Erythroblast (primary cell): ENCODE data around the gene ERC2.

Experiments
- DNase-seq, 2 experiments: peaks; one replicate each; lab custom pipeline; 2025; lab: John Stamatoyannopoulos, UW
- GATA1 ChIP-seq: IDR thresholded peaks from 2 replicates; pipeline ENCODE4 v1.6.1; 2011; ENCODE audit warnings: low read depth, mild to moderate bottlenecking, control low read depth, low read length, moderate library complexity
- POLR2A ChIP-seq: IDR thresholded peaks from 2 replicates; pipeline ENCODE4 v1.6.1; 2011; ENCODE audit warnings: mild to moderate bottlenecking, low read length

ERC2 gene

DNA sequence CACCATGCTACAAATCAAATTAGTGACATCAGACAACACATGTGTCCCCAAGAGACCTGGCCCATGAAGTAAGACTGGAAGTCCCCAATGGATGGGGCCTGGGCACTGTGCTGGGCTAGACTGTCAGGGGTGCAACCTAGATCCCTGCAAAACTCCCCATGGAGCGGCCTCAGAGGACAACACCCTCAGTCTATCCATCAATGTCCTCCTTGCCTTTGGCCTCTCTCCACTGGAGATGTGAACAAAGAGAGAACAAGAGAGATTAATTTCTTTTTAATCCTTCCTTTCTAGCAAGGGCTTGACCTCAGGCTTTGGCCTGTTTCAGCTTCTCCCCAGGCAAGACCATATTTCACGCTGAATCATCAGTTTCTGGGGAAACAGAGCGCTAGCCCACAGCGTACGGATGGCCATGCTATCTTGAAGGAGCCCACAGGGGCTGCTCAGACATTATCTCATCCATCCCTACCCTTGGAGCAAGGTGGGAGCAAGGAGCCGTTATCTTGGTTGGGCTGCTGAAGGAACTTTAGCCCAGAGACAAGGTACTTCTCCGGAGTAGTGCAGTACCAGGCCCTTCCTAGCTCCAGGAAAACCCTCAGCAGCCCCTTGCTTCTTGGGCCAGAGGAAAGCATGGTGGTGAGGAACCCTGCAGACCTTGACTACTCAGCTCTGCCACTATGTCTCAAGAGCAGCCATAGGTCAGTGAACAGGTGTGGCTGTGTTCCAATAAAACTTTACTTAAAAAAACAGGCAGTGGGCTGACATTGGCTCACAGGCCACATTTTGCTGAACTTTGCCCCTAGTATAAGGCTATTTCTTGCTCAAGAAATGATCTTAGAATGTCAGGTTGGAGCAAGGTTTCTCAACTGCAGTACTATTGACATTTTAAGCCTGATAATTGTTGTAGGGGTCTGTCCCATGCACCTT lies 908.5 kb downstream of the ERC2 start:
- TF ChIP-seq POLR2A (no peak), GATA1 (no peak)
- no peak for DNase-seq

DNA sequence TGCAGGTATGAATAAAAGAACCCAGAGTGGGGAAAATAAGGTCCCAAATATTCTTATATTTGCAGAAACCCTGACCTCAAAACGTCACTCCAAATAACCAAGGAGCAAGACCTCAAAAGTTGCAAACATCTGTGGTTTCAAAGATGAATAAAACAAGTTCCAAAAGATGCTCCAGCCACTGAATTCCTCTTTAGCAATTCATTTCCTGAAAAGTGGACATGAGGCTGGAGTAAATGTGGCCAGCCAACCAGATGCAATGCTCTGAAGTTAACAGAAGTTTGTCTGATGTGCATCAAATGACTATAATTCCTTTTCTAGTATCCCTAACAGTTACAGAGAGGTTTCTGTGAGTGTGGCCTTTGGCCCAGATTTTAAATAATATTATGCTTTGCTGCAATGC lies 910.0 kb downstream of the ERC2 start:
- TF ChIP-seq POLR2A (no peak), GATA1 (no peak)
- DNase-seq = no peak

DNA sequence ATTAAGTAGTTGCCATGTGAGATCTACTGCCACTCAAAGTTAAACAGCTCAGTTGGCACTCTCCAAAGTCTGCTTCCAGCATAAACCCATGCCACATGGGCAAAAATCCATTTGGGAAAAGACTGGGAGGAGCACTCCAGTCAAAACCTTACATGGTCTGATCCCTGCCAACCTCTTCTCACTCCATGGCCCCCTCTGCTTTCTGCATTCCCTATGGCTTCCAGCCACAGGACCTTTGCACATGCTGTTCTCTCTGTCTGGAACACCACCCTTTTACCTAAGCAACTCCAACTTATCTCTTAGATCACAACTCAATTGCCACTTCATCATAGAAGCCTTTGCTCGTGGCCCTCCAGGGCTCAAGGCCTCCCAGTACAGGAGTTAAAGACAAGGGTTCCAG lies 910.7 kb downstream of the ERC2 start:
- DNase-seq = no peak
- TF ChIP-seq GATA1 (no peak), POLR2A (no peak)

DNA sequence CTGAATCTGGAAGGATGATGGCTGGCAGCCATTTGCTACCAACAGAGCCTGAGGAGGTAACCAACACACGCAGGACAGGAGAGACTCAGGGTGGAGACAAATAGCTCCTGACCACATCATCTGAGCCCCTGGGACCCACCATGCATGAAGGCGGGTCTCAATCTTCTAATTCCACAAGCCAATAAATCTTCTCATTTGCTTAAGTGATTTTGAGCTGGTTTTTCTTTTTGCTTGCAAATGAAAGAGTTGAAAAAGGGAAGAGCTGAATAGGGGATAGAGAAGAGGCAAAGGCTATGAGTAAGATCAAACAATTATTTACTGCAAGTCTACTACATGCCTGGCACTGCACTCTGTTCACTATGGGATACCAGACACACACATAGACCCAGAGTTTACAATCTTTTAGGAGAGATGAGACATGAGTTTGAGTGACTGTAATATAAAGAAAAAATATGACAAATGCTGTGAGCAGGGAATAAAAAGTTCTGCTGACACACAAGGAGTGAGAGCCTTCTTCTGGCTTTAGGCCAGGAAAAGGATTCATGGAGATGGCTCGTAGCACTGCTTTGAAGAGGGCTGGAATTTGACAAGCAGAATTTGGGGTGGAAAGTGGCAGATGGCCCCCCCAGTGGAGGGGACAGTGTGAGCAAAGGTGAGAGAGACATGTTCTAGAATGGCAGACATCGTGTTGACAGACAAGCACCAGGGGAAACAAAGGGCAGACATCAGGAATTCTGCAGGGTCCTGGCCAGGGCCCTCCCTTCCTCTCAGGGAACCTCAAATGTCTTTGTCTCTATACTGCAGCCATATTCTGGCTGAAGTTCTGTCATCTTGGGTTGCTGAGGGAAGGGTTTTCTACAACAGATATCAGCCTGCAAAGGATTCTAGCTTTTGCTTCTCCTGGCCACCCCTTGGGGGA lies 911.4 kb downstream of the ERC2 start:
- DNase-seq = no peak
- TF ChIP-seq POLR2A = no peak
- no peak for TF ChIP-seq GATA1

DNA sequence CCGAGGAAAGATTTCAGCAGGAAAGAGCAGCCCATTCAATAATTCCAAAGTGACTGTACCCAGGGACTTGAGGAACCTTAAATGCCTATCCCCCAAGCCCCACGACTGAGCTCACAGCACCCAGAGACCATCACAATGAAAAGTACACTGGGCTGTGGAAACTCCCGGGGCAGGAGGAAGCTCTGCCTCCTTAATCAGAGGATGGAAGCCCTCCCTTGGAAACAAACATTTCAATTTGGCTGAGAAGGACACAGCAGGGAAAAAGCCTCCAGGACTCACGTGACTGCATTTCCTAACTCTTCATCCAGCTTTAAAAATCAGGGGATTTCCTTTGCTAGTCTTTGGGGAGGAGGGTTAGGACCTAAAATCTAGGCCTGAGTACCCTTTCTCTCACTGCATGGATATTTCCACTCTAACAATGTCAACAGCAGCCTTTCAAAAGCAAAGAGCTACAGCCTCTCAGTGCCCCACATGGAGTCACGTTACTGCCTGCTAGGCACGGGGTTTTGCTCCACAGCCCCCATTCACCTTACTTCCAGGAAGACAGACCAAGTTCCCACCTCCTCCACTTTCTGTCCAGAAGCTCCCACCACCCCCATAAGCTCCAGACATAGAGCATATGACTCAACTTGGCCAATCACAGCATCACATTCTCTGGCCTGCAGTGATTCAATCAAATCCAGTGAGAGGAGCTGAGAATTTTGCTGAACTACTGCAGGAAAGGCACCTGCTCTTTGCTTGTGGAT lies 912.2 kb downstream of the ERC2 start:
- TF ChIP-seq GATA1 = no peak
- DNase-seq = no peak

DNA sequence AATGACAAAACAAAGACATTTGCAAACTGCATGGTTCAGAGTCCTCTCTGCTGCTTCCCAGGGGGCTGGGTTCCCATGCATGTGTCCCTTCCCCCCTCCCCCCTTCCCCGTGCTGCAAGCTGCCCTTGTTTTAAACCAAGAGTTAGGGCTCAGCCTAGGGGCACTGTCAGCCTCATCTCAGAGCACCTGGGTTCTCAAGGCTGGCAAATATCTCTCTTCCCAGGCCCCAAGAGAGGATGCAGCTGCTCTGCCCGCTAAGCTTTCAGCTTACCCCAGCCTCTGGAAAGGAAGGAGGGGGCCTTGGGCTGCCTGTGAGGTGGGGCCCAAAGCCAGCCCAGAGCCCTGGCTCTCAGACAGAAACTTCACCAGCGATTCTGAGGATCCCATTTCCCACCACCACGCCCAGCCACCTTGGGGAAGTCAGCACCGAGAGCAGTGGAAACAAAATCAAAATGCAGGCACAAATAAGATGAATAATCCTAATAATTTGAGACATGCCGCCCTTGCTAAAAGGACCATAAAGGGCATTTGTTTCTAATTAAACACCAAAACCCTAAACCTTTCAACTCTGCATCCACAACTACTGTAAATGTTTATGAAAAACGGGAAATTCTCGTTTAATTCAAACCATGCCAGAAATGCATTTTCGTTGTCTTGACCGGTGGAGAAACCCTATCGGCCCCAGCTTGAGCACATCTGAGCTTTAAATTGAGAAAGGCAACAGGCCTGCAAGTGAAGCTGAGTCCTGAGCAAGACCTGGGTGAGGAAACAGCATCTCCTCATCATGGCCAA lies 913.4 kb downstream of the ERC2 start:
- TF ChIP-seq POLR2A = no peak
- no peak for TF ChIP-seq GATA1
- no peak for DNase-seq

DNA sequence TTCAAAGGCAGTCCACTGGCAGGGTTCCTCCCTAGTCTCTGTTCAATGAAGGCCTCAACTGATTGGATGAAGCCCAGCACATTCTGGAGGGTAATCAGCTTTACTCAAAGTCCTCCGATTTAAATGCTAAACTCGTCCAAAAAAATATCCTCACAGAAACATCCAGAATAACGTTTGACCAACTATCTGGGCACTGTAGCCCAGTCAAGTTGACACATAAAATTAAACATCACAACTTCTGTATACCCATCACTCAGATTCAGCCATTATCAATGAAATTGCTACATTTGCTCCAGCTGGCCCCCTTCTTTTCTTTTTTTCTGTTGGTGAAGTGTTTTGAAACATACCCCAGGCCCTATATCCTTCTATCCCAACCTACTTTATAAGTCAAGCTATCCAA lies 916.6 kb downstream of the ERC2 start:
- TF ChIP-seq POLR2A = no peak
- no peak for TF ChIP-seq GATA1
- no peak for DNase-seq

DNA sequence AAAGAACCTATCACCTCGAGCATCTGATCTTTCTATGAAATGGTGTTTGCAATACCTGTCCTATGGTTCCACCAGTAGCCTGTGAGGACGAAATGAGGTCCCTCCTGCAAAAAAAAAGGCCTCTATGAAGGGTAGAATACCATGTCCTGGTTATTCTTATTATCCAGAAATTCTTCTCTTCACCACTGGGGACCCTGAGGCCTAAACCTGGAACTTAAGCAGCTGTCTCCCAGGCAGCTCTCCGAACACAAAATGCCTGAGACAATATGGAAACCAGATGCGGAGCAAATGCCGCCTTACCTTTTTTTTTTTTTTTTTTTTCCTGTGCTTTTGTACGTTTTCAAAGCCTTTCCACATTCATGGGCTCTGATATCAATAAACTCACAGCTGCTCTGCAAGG lies 919.1 kb downstream of the ERC2 start:
- DNase-seq = no peak

DNA sequence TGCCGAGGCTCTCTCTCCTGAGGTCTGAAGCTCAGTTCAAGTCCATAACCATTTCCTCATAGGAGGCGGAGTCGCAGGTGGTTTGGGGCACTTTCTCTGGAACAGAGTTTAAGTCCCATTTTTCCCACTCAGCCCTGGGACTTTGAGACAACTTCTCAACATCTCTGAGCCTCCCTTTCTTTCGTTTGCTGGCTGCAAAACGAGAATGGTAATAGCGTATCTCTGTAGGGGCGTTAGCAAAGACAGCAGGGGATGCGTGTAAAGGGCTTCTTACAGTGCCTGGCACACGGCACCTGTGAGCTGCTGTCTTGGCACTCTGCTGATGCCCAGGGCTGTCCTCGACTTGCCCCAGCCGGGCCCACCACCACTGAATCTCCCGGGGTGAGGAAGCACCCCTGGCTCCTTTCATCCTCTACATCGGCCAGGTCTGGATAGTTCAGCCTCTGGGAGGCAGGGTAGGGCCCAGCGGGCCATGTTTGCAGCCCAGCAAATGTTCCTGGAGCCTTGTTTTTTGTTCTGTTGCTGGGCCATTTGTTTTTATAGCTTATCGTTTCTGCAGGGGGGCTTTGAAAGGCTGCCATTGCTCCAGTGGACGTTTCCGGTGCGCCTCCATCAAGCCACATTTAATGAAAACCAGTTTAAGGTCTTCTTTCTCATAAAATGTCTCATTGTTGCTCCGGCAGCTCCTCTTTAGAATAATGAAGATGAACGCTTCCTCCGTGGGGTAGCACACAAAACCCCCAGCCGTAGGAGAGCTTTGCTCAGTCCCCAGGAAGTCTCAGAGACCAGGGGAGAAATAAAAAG lies 921.2 kb downstream of the ERC2 start:
- TF ChIP-seq POLR2A = no peak
- TF ChIP-seq GATA1 = no peak
- no peak for DNase-seq

More for the DNA sequence above, 919.1 kb downstream of the ERC2 start:
- TF ChIP-seq GATA1 (no peak), POLR2A (no peak)

DNA sequence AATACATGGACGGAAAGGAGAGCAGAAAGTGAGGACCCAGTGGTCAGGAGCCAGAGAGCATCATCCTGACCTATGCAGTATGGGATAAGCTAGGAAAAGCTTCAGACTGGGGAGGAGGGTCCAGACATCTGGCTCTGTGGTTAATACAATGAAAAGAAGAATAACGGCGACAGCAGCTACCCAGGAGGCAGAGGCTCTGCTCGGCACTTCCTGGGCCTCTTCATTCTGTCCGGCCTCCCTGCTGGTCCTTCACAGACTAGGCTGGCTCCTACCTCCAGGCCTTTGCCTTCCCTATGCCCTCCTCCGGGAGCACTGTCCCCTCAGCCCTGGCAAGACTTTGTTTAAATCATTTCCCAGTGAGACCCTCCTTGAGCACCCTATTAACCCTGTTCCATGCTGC lies 922.3 kb downstream of the ERC2 start:
- TF ChIP-seq POLR2A = no peak
- no peak for TF ChIP-seq GATA1
- no peak for DNase-seq

DNA sequence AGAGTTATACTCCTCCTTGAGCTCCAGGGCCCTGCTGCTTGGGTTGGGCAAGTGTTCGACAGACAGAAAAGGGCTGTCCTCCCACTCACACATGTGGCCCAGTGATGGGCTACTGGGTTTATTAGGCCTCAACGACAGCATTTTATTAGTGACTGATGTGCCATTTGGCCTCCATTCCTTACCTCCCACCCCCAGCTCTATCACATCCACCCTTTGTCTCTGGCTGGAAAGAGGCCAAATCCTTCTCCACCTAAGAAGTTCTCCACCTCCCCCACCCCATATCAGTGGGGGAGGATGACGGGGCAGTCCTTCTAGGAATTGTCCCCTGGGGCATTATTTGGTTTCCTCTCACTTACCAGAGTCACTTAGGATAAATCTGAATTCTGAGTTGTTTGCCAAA lies 924.0 kb downstream of the ERC2 start:
- TF ChIP-seq POLR2A (no peak), GATA1 (no peak)
- DNase-seq = no peak

DNA sequence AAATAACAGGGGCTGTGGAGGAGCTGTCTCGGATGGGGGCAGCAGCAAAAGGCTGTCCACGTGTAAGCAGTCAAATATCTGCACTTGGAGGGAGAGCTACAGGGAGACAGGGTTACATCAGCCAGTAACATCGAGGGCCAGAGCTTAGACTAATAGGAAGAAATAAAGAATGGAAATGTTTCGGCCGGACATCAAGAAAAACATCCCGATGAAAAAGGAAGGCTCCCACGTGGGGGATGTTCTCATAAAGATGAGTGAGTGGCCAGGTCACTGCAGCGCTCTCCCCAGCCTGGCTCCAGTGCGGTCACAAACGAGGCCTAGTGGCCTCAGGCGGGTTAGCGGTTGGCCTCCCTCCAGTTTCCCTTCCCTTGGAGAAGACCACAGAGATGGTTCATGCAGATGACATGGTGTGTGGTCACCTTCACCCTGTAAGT lies 925.1 kb downstream of the ERC2 start:
- no peak for TF ChIP-seq GATA1
- no peak for TF ChIP-seq POLR2A

More for the DNA sequence above, 925.1 kb downstream of the ERC2 start:
- DNase-seq = no peak
